GM23338 (cell line): ENCODE measurements around the gene PRCD. TPM values are rescaled to one million over a fixed set of nuclear protein-coding genes. Genes with fewer than 3 reads are reported as not detected.

Experiments
- ATAC-seq: fragments of 200-7000 bp; cut with Tn5 transposase; 3 replicates; pipeline ENCODE4 v1.9.1; 2020
- DNase-seq: peaks from one replicate; pipeline ENCODE4 v3.0.0-alpha.2; 2015; ENCODE audit warnings: low spot score
- H2AFZ ChIP-seq: fragments of 200-600 bp; sonication (generic); 2 replicates; pipeline ENCODE4 v1.8.0; 2016; ENCODE audit warnings: antibody characterized with exemption, mild to moderate bottlenecking, moderate library complexity
- H3F3A ChIP-seq: fragments of 200-600 bp; sonication (generic); replicated peaks from 2 replicates; pipeline ENCODE4 v1.8.0; 2017; ENCODE audit warnings: antibody characterized with exemption, mixed run types, low read depth
- H3K27ac ChIP-seq: fragments of 200-600 bp; sonication (generic); 2 replicates; pipeline ENCODE4 v1.6.1; 2016; ENCODE audit warnings: low read depth
- H3K27me3 ChIP-seq: fragments of 200-600 bp; sonication (generic); 2 replicates; pipeline ENCODE4 v1.8.0; 2016; ENCODE audit warnings: mild to moderate bottlenecking, mixed run types, moderate library complexity; ENCODE audit not compliant: insufficient read depth
- H3K36me3 ChIP-seq: fragments of 200-600 bp; sonication (generic); 2 replicates; pipeline ENCODE4 v1.8.0; 2016; ENCODE audit warnings: mild to moderate bottlenecking; ENCODE audit not compliant: insufficient read depth
- H3K4me1 ChIP-seq: fragments of 200-600 bp; sonication (generic); 2 replicates; pipeline ENCODE4 v1.8.0; 2016; ENCODE audit warnings: mild to moderate bottlenecking, moderate library complexity; ENCODE audit not compliant: insufficient read depth
- H3K4me2 ChIP-seq: fragments of 200-600 bp; sonication (generic); 2 replicates; pipeline ENCODE4 v1.7.1; 2017; ENCODE audit warnings: mixed run types
- H3K4me3 ChIP-seq: fragments of 200-600 bp; sonication (generic); 2 replicates; pipeline ENCODE4 v1.6.1; 2016; ENCODE audit warnings: mixed run types
- H3K79me2 ChIP-seq: fragments of 200-600 bp; sonication (generic); replicated peaks from 2 replicates; pipeline ENCODE4 v1.8.0; 2017; ENCODE audit warnings: mild to moderate bottlenecking; ENCODE audit not compliant: insufficient read depth
- H3K9me2 ChIP-seq: fragments of 200-600 bp; sonication (generic); 2 replicates; pipeline ENCODE4 v1.8.0; 2017; ENCODE audit not compliant: insufficient read depth
- H4K20me1 ChIP-seq: fragments of 200-600 bp; sonication (generic); replicated peaks from 2 replicates; pipeline ENCODE4 v1.8.0; 2017; ENCODE audit warnings: mild to moderate bottlenecking; ENCODE audit not compliant: insufficient read depth
- H3K27ac Mint-ChIP-seq: 2 replicates; pipeline ENCODE4 v1.8.0; 2020; ENCODE audit warnings: inconsistent platforms, mild to moderate bottlenecking, moderate library complexity, mixed read lengths
- H3K27me3 Mint-ChIP-seq: 3 replicates; pipeline ENCODE4 v1.8.0; 2022; ENCODE audit warnings: low read depth, mild to moderate bottlenecking, moderate library complexity, mixed read lengths, inconsistent platforms; ENCODE audit not compliant: insufficient read depth, poor library complexity
- H3K36me3 Mint-ChIP-seq: 3 replicates; pipeline ENCODE4 v1.8.0; 2021; ENCODE audit warnings: low read depth, mild to moderate bottlenecking, inconsistent platforms, moderate library complexity, mixed read lengths
- H3K4me1 Mint-ChIP-seq: 3 replicates; pipeline ENCODE4 v1.8.0; 2020; ENCODE audit warnings: mild to moderate bottlenecking, inconsistent platforms, mixed read lengths
- H3K4me3 Mint-ChIP-seq: 3 replicates; pipeline ENCODE4 v1.8.0; 2021; ENCODE audit warnings: moderate library complexity, mild to moderate bottlenecking, inconsistent platforms, mixed read lengths
- H3K9me3 Mint-ChIP-seq: 3 replicates; pipeline ENCODE4 v1.8.0; 2020; ENCODE audit warnings: moderate library complexity, mild to moderate bottlenecking, inconsistent platforms, mixed read lengths
- CREB1 ChIP-seq: fragments of 250-450 bp; sonication (Bioruptor Pico); IDR thresholded peaks from 2 replicates; pipeline ENCODE4 v1.5.0; 2020; ENCODE audit warnings: low read depth, mild to moderate bottlenecking, moderate library complexity
- CTCF ChIP-seq, 2 experiments: fragments of 200-600 bp in 1 of 2; sonication (generic) in 1 of 2; conservative IDR thresholded peaks; 2 replicates each; pipeline versions ENCODE4 v1.5.1 to v1.6.1; 2016 to 2017; ENCODE audit warnings: antibody characterized with exemption in 2 of 2, low read depth in 2 of 2, mild to moderate bottlenecking in 2 of 2, moderate library complexity in 1 of 2
- ETS1 ChIP-seq: IDR thresholded peaks from 2 replicates; pipeline ENCODE4 v1.6.1; 2016; ENCODE audit warnings: antibody characterized with exemption
- EZH2 ChIP-seq: fragments of 200-600 bp; sonication (generic); IDR thresholded peaks from one replicate; pipeline ENCODE4 v1.8.0; 2017; ENCODE audit warnings: antibody characterized with exemption, mild to moderate bottlenecking, low read depth; ENCODE audit not compliant: unreplicated experiment
- EZH2phosphoT487 ChIP-seq: fragments of 200-600 bp; sonication (generic); IDR thresholded peaks from one replicate; pipeline ENCODE4 v1.8.1; 2018; ENCODE audit warnings: antibody characterized with exemption; ENCODE audit not compliant: unreplicated experiment
- JUNB ChIP-seq: IDR thresholded peaks from one replicate; pipeline ENCODE4 v1.6.1; 2016; ENCODE audit warnings: antibody characterized with exemption; ENCODE audit not compliant: unreplicated experiment
- NANOG ChIP-seq: IDR thresholded peaks from 2 replicates; pipeline ENCODE4 v1.6.1; 2016; ENCODE audit warnings: antibody characterized with exemption, borderline replicate concordance
- POLR2AphosphoS5 ChIP-seq: IDR thresholded peaks from 2 replicates; pipeline ENCODE4 v1.6.1; 2016; ENCODE audit warnings: antibody characterized with exemption, low read depth
- STAT1 ChIP-seq: IDR thresholded peaks from one replicate; pipeline ENCODE4 v1.6.1; 2016; ENCODE audit warnings: antibody characterized with exemption; ENCODE audit not compliant: unreplicated experiment
- ZNF114 ChIP-seq: fragments of 250-450 bp; sonication (Bioruptor Pico); IDR thresholded peaks from 2 replicates; pipeline ENCODE4 v1.5.0; 2020; ENCODE audit warnings: mild to moderate bottlenecking, moderate library complexity
- ZNF331 ChIP-seq: fragments of 250-450 bp; sonication (Bioruptor Pico); IDR thresholded peaks from 2 replicates; pipeline ENCODE4 v1.5.0; 2020; ENCODE audit warnings: low read depth, mild to moderate bottlenecking, moderate library complexity
- polyA plus RNA-seq: library from polyadenylated mRNA; unstranded; fragments of >200 nt; fragmentation: Nextera tagmentation; extraction: Ambion mirVana; gene quantifications from 2 replicates; pipeline ENCODE4 v1.2.1, GENCODE V29; 2016
- total RNA-seq: library from RNA; depleted of rRNA; stranded (reverse); fragments of >200 nt; shearing (Covaris generic); gene quantifications from 2 replicates; pipeline ENCODE4 v1.2.3, GENCODE V29; 2014
- TF ChIP-seq, protein P1 (sequence below): IDR thresholded peaks from one replicate; pipeline ENCODE4 v1.6.1; 2018; ENCODE audit warnings: antibody characterized with exemption; ENCODE audit not compliant: unreplicated experiment
- TF ChIP-seq, protein P2 (sequence below): fragments of 250-450 bp; sonication (Bioruptor Pico); IDR thresholded peaks from 2 replicates; pipeline ENCODE4 v1.5.0; 2020; ENCODE audit warnings: mild to moderate bottlenecking, moderate library complexity

Gene PRCD
- total and polyA plus RNA-seq, 2 experiments from 2014 or later: 0.38 to 1.6 TPM

DNA sequence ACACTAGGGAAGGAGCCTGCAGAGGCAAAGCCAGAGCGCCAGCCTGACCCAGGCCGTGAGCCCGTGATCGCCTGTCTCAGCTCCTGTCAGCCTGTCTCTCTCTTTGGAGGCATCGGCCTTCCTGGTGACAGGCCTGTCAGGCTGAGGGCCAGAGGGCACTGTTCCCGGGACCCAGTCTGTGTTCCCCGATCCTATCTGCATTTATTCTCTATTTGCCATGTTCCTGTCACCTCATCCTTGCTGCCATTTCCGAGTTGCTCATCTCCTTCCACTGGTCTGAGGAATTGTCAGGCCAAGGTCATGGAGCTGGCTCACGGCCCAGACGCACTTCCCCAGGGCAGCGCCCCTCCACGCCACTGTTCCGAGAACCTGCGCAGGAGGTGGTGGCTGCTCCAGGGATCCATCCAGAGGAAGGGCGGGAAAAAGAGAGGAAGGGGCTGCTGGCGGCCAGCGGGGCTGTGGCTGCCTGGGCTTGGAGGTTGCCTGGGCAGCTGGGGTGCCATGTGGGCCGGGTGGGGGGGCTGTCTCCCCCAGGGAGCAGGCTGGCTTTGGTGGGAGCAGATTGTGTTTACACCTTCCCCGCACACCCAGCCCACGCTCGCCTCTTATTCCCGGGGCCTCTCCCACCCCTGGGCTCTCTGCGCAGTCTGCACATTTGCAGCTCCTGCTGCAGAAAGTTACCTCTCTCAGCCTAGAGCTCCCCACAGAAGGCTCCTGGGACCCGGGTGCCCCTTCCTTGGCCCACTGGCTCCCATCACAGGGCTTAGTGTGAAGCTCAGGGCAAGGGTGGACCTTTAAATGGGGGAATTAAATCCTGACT lies 4.9 kb downstream of the PRCD start:
- H3K4me1 ChIP-seq: peaks cover 22% of the 10 kb centered on the region
- peak; percentile 9 for DNase-seq
- no peak for TF ChIP-seq ZNF114 (CRISPR knock-in tag)
- TF ChIP-seq ZNF331 (CRISPR knock-in tag): no peak
- no peak for TF ChIP-seq ETS1
- TF ChIP-seq, protein P1, sequence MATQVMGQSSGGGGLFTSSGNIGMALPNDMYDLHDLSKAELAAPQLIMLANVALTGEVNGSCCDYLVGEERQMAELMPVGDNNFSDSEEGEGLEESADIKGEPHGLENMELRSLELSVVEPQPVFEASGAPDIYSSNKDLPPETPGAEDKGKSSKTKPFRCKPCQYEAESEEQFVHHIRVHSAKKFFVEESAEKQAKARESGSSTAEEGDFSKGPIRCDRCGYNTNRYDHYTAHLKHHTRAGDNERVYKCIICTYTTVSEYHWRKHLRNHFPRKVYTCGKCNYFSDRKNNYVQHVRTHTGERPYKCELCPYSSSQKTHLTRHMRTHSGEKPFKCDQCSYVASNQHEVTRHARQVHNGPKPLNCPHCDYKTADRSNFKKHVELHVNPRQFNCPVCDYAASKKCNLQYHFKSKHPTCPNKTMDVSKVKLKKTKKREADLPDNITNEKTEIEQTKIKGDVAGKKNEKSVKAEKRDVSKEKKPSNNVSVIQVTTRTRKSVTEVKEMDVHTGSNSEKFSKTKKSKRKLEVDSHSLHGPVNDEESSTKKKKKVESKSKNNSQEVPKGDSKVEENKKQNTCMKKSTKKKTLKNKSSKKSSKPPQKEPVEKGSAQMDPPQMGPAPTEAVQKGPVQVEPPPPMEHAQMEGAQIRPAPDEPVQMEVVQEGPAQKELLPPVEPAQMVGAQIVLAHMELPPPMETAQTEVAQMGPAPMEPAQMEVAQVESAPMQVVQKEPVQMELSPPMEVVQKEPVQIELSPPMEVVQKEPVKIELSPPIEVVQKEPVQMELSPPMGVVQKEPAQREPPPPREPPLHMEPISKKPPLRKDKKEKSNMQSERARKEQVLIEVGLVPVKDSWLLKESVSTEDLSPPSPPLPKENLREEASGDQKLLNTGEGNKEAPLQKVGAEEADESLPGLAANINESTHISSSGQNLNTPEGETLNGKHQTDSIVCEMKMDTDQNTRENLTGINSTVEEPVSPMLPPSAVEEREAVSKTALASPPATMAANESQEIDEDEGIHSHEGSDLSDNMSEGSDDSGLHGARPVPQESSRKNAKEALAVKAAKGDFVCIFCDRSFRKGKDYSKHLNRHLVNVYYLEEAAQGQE: no peak
- no peak for TF ChIP-seq EZH2
- no peak for TF ChIP-seq STAT1
- TF ChIP-seq CTCF (conservative IDR thresholded peaks at IDR 0.05; ENCODE audit: low read depth in 2 of 2): no peak
- TF ChIP-seq NANOG: no peak
- no peak for TF ChIP-seq JUNB
- no peak for TF ChIP-seq POLR2AphosphoS5
- TF ChIP-seq, protein P2, sequence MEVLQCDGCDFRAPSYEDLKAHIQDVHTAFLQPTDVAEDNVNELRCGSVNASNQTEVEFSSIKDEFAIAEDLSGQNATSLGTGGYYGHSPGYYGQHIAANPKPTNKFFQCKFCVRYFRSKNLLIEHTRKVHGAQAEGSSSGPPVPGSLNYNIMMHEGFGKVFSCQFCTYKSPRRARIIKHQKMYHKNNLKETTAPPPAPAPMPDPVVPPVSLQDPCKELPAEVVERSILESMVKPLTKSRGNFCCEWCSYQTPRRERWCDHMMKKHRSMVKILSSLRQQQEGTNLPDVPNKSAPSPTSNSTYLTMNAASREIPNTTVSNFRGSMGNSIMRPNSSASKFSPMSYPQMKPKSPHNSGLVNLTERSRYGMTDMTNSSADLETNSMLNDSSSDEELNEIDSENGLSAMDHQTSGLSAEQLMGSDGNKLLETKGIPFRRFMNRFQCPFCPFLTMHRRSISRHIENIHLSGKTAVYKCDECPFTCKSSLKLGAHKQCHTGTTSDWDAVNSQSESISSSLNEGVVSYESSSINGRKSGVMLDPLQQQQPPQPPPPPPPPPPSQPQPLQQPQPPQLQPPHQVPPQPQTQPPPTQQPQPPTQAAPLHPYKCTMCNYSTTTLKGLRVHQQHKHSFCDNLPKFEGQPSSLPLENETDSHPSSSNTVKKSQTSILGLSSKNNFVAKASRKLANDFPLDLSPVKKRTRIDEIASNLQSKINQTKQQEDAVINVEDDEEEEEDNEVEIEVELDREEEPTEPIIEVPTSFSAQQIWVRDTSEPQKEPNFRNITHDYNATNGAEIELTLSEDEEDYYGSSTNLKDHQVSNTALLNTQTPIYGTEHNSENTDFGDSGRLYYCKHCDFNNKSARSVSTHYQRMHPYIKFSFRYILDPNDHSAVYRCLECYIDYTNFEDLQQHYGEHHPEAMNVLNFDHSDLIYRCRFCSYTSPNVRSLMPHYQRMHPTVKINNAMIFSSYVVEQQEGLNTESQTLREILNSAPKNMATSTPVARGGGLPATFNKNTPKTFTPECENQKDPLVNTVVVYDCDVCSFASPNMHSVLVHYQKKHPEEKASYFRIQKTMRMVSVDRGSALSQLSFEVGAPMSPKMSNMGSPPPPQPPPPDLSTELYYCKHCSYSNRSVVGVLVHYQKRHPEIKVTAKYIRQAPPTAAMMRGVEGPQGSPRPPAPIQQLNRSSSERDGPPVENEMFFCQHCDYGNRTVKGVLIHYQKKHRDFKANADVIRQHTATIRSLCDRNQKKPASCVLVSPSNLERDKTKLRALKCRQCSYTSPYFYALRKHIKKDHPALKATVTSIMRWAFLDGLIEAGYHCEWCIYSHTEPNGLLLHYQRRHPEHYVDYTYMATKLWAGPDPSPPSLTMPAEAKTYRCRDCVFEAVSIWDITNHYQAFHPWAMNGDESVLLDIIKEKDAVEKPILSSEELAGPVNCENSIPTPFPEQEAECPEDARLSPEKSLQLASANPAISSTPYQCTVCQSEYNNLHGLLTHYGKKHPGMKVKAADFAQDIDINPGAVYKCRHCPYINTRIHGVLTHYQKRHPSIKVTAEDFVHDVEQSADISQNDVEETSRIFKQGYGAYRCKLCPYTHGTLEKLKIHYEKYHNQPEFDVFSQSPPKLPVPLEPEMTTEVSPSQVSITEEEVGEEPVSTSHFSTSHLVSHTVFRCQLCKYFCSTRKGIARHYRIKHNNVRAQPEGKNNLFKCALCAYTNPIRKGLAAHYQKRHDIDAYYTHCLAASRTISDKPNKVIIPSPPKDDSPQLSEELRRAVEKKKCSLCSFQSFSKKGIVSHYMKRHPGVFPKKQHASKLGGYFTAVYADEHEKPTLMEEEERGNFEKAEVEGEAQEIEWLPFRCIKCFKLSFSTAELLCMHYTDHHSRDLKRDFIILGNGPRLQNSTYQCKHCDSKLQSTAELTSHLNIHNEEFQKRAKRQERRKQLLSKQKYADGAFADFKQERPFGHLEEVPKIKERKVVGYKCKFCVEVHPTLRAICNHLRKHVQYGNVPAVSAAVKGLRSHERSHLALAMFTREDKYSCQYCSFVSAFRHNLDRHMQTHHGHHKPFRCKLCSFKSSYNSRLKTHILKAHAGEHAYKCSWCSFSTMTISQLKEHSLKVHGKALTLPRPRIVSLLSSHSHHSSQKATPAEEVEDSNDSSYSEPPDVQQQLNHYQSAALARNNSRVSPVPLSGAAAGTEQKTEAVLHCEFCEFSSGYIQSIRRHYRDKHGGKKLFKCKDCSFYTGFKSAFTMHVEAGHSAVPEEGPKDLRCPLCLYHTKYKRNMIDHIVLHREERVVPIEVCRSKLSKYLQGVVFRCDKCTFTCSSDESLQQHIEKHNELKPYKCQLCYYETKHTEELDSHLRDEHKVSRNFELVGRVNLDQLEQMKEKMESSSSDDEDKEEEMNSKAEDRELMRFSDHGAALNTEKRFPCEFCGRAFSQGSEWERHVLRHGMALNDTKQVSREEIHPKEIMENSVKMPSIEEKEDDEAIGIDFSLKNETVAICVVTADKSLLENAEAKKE (CRISPR knock-in tag): no peak
- TF ChIP-seq CREB1: no peak
- TF ChIP-seq EZH2phosphoT487: no peak
- H3K36me3 ChIP-seq: no peaks in the 10 kb centered on the region
- peaks cover 33% of the 10 kb centered on the region for H3K4me1 Mint-ChIP-seq
- H3K4me2 ChIP-seq: 0 out of 2 replicates have a peak overlapping the region, but pooled peaks have one; percentile 48
- H3K27me3 ChIP-seq: peaks cover 3% of the 10 kb centered on the region
- no peak overlapping the region for H3K4me3 ChIP-seq
- H3K27ac ChIP-seq: no peak overlapping the region
- no peak overlapping the region for H3K4me3 Mint-ChIP-seq
- no peaks in the 10 kb centered on the region for H4K20me1 ChIP-seq
- peaks cover 27% of the 10 kb centered on the region for H3K27me3 Mint-ChIP-seq
- ATAC-seq: no peak
- H3K9me3 Mint-ChIP-seq: no peaks in the 10 kb centered on the region; the same call in 2 of the 3 replicates
- H3K9me2 ChIP-seq: no peaks in the 10 kb centered on the region
- H2AFZ ChIP-seq: no peak overlapping the region
- H3K27ac Mint-ChIP-seq: no peak overlapping the region
- no peaks in the 10 kb centered on the region for H3K79me2 ChIP-seq
- no peaks in the 10 kb centered on the region for H3K36me3 Mint-ChIP-seq
- peaks cover under 1% of the 10 kb centered on the region; the same call in 1 of the 2 replicates for H3F3A ChIP-seq
